DOHH2 (cell line): ENCODE results near the gene SORBS2.

Source experiments
- H3F3A ChIP-seq: fragments of 200-600 bp; sonication (generic), shearing (Covaris generic); 2 replicates; pipeline ENCODE4 v1.6.0; 2016; ENCODE audit warnings: antibody characterized with exemption, mild to moderate bottlenecking; ENCODE audit not compliant: control insufficient read depth, insufficient read depth
- H3K27ac ChIP-seq: fragments of 200-600 bp; sonication (generic); 2 replicates; pipeline ENCODE4 v1.5.1; 2014; ENCODE audit warnings: low read depth, mild to moderate bottlenecking, low read length, moderate library complexity
- H3K27me3 ChIP-seq: fragments of 200-600 bp; sonication (generic); 2 replicates; pipeline ENCODE4 v1.6.1; 2014; ENCODE audit warnings: mild to moderate bottlenecking, low read length, mixed read lengths; ENCODE audit not compliant: control insufficient read depth
- H3K36me3 ChIP-seq: fragments of 200-600 bp; sonication (generic); 2 replicates; pipeline ENCODE4 v1.6.1; 2014; ENCODE audit warnings: mild to moderate bottlenecking, low read length, moderate library complexity, mixed read lengths; ENCODE audit not compliant: control insufficient read depth
- H3K4me1 ChIP-seq: fragments of 200-600 bp; sonication (generic); 2 replicates; pipeline ENCODE4 v1.6.1; 2014; ENCODE audit warnings: mild to moderate bottlenecking, low read length, mixed read lengths; ENCODE audit not compliant: control insufficient read depth
- H3K4me2 ChIP-seq: fragments of 200-600 bp; sonication (generic); 2 replicates; pipeline ENCODE4 v1.6.0; 2014; ENCODE audit warnings: mild to moderate bottlenecking, low read length, moderate library complexity
- H3K4me3 ChIP-seq: fragments of 200-600 bp; sonication (generic); 2 replicates; pipeline ENCODE4 v1.5.1; 2014; ENCODE audit warnings: mild to moderate bottlenecking, low read length, mixed read lengths
- H3K79me2 ChIP-seq: fragments of 200-600 bp; sonication (generic); 2 replicates; pipeline ENCODE4 v1.6.1; 2014; ENCODE audit warnings: mild to moderate bottlenecking, low read length, mixed read lengths; ENCODE audit not compliant: control insufficient read depth
- H3K9me2 ChIP-seq: fragments of 200-600 bp; sonication (generic); replicated peaks from 2 replicates; pipeline ENCODE4 v1.6.1; 2014; ENCODE audit warnings: mild to moderate bottlenecking, low read length, mixed read lengths; ENCODE audit not compliant: control insufficient read depth
- H3K9me3 ChIP-seq: fragments of 200-600 bp; sonication (generic); 2 replicates; pipeline ENCODE4 v1.6.1; 2014; ENCODE audit warnings: antibody characterized with exemption, low read length, mixed read lengths; ENCODE audit not compliant: control insufficient read depth, insufficient read depth
- H4K20me1 ChIP-seq: fragments of 200-600 bp; sonication (generic); 2 replicates; pipeline ENCODE4 v1.6.0; 2014; ENCODE audit warnings: low read depth, mild to moderate bottlenecking, antibody characterized with exemption, low read length, moderate library complexity; ENCODE audit not compliant: control insufficient read depth, insufficient read depth
- EZH2phosphoT487 ChIP-seq: fragments of 200-600 bp; sonication (generic); IDR thresholded peaks from 2 replicates; pipeline ENCODE4 v1.6.1; 2017; ENCODE audit warnings: borderline replicate concordance, mild to moderate bottlenecking, antibody characterized with exemption, low read length, moderate library complexity, mixed read lengths
- TF ChIP-seq, protein P1 (sequence below): fragments of 200-600 bp; sonication (generic); IDR thresholded peaks from one replicate; pipeline ENCODE4 v1.5.1; 2014; ENCODE audit warnings: antibody characterized with exemption, mild to moderate bottlenecking, low read depth, low read length; ENCODE audit not compliant: poor library complexity, severe bottlenecking

Gene SORBS2

DNA sequence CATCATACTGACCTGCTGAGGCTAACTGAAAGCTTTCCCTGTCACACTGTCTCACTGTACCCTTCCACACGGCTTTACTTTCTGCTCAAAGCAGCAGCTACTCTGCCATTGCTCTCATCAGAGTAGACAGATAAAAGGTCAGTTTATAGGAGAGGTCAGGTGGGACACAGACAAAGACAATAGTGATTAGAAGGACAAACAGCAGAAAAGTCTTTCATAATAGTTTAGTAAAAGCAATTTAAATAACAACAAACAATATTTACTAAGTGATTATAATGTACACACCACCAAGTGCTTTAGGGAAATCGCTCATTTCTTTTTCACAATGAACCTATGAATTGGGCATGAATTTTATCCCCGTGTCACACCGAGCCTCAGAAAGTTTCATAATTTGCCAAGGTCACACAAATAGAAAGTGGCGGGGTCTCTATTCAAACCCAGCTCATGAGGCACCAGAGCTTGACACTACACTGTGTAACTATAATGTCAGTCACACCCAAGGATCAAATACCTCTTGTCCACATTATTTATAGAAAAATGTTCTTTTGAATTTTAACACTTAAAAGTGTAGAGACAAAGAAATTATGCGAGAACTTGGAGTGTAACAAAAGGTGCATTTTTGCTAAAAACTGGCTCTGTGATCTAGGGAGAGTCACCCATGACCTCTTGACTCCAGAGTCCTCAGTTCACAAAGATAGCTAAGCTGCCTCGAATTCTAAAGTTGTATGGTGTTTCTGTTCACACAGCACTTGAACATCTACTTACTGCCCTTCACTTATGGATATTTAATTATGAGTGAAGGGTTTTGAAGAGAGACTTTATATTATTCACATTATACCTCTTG is 24.5 kb upstream of the SORBS2 start:
- no peaks in the 10 kb centered on the region for H3K79me2 ChIP-seq
- H3K27me3 ChIP-seq, result peaks cover 7% of the 10 kb centered on the region; the same call in 1 of the 2 replicates
- no peaks in the 10 kb centered on the region for H3K9me3 ChIP-seq
- H3K4me1 ChIP-seq, result no peaks in the 10 kb centered on the region
- TF ChIP-seq, protein P1, sequence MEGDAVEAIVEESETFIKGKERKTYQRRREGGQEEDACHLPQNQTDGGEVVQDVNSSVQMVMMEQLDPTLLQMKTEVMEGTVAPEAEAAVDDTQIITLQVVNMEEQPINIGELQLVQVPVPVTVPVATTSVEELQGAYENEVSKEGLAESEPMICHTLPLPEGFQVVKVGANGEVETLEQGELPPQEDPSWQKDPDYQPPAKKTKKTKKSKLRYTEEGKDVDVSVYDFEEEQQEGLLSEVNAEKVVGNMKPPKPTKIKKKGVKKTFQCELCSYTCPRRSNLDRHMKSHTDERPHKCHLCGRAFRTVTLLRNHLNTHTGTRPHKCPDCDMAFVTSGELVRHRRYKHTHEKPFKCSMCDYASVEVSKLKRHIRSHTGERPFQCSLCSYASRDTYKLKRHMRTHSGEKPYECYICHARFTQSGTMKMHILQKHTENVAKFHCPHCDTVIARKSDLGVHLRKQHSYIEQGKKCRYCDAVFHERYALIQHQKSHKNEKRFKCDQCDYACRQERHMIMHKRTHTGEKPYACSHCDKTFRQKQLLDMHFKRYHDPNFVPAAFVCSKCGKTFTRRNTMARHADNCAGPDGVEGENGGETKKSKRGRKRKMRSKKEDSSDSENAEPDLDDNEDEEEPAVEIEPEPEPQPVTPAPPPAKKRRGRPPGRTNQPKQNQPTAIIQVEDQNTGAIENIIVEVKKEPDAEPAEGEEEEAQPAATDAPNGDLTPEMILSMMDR, result no peak
- no peak for TF ChIP-seq EZH2phosphoT487
- no peaks in the 10 kb centered on the region for H4K20me1 ChIP-seq
- no peak overlapping the region for H3K4me2 ChIP-seq
- no peaks in the 10 kb centered on the region for H3K9me2 ChIP-seq
- no peaks in the 10 kb centered on the region for H3F3A ChIP-seq
- H3K36me3 ChIP-seq, result no peaks in the 10 kb centered on the region
- no peak overlapping the region for H3K4me3 ChIP-seq
- H3K27ac ChIP-seq, result no peak overlapping the region

GRCh38 chr4:185835814-185836213 is 23.8 kb upstream of the SORBS2 start:
- no peak overlapping the region for H3K4me2 ChIP-seq
- H3K4me1 ChIP-seq, result no peaks in the 10 kb centered on the region
- TF ChIP-seq, protein P1, result no peak

GRCh38 chr4:185835336-185835735 is 23.3 kb upstream of the SORBS2 start:
- TF ChIP-seq, protein P1, result no peak
- TF ChIP-seq EZH2phosphoT487, result no peak
- H3K9me3 ChIP-seq, result no peaks in the 10 kb centered on the region
- peaks cover 7% of the 10 kb centered on the region; the same call in 1 of the 2 replicates for H3K27me3 ChIP-seq
- no peaks in the 10 kb centered on the region for H3K4me1 ChIP-seq
- H3K4me3 ChIP-seq, result no peak overlapping the region
- H3F3A ChIP-seq, result no peaks in the 10 kb centered on the region
- no peaks in the 10 kb centered on the region for H3K79me2 ChIP-seq
- no peaks in the 10 kb centered on the region for H3K9me2 ChIP-seq
- no peaks in the 10 kb centered on the region for H4K20me1 ChIP-seq
- H3K27ac ChIP-seq, result no peak overlapping the region
- H3K36me3 ChIP-seq, result no peaks in the 10 kb centered on the region
- H3K4me2 ChIP-seq, result no peak overlapping the region

More at GRCh38 chr4:185835814-185836213, 23.8 kb upstream of the SORBS2 start:
- H3K9me2 ChIP-seq, result no peaks in the 10 kb centered on the region
- no peaks in the 10 kb centered on the region for H3K79me2 ChIP-seq
- no peaks in the 10 kb centered on the region for H4K20me1 ChIP-seq
- H3K36me3 ChIP-seq, result no peaks in the 10 kb centered on the region
- no peak overlapping the region for H3K27ac ChIP-seq
- no peaks in the 10 kb centered on the region for H3F3A ChIP-seq
- no peak overlapping the region for H3K4me3 ChIP-seq
- peaks cover 7% of the 10 kb centered on the region; the same call in 1 of the 2 replicates for H3K27me3 ChIP-seq
- H3K9me3 ChIP-seq, result no peaks in the 10 kb centered on the region
